ENCODE measurements around the gene EDEM2.
"Not testable (repeated sequence)": the region's sequence is repeated elsewhere in the genome, so short reads cannot be mapped to it uniquely, and the experiment has no call there.

The EDEM2 gene, protein sequence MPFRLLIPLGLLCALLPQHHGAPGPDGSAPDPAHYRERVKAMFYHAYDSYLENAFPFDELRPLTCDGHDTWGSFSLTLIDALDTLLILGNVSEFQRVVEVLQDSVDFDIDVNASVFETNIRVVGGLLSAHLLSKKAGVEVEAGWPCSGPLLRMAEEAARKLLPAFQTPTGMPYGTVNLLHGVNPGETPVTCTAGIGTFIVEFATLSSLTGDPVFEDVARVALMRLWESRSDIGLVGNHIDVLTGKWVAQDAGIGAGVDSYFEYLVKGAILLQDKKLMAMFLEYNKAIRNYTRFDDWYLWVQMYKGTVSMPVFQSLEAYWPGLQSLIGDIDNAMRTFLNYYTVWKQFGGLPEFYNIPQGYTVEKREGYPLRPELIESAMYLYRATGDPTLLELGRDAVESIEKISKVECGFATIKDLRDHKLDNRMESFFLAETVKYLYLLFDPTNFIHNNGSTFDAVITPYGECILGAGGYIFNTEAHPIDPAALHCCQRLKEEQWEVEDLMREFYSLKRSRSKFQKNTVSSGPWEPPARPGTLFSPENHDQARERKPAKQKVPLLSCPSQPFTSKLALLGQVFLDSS
- total RNA-seq, result 24.8 to 32.7 (median 30.4) reads per million in 4 donors

GRCh38 chr20:35146920-35147574 lies at the start of gene EDEM2:
TSS of gene EDEM2 (minus strand) at chr20:35147336. CDS start at chr20:35147258, 78 bp downstream.
- peak; percentile 89 to 95 (median 91) for DNase-seq

- DNase-seq, result no peak
Observed at GRCh38 chr20:35196313-35196712, 49.2 kb upstream of the EDEM2 start.

- not testable (repeated sequence) for DNase-seq
Observed at GRCh38 chr20:35193031-35193791, 46.1 kb upstream of the EDEM2 start.

- no peak for DNase-seq
Observed at GRCh38 chr20:35192118-35192872, 45.2 kb upstream of the EDEM2 start.

DNA sequence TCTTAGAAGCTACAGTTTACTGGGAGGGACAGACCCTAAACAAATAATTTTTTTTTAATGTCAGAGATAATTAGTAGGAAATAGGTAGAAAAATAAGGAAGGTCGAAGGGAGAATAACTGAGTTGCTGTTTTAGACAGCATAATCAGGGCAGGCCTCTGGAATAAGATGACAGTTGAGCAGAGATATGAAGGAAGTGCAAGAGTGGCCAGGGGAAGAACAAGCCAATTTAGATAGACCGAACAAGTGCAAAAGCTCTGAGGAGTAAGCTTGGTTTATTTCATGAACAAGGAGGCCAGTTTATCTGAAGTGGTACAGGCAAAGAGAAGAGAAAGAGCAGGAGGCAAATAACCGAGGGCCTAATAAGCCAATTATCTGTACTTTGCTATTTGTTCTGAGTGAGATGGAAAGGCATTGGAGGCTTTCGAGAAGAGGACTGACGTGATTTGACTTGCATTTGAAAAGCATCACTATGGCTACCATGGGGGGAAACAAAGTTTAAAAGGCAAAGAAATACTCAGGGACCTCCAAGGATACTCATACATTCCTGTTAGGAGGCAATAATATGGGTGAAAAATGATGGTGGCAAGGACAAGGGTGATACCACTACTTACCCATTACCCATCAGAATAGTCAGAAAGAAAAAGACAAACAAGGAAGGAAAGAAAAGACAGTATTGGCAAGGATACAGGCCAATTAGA lies 44.4 kb upstream of the EDEM2 start:
- DNase-seq, result no peak

DNA sequence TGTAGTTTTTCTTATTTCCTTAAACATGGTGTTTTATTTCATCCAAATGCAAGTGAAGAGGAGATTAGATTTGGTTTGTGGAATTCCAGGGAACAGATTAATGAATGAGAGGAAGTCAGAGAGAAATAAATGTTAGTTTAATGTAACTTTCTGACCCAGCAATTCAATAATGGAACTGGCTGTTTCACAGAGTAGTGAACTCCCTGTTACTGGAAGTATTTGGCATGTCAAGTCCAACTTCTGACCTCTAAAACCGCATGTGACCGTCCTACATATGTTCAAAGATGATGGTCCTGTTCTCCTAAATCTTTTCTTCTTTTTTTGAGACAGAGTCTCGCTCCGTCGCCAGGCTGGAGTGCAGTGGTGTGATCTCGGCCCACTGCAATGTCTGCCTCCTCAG lies 43.4 kb upstream of the EDEM2 start:
- no peak for DNase-seq

DNA sequence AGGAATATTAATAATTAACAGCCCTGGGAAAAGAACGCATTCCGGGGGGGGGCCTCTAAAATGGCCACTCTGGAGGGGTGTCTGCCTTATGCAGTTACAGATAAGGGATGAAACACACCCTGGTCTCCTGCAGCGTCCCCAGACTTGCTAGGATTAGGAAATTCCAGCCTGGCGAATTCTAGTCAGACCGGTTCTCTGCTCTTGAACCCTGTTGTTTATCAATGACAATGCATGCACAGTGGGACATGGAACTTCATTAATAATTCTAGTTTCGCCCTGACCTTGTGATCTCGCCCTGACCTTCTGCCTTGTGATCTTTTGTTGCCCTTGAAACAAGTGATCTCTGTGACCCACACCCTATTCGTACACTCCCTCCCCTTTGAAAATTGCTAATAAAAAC lies 42.1 kb upstream of the EDEM2 start:
- DNase-seq, result not testable (repeated sequence)

GRCh38 chr20:35187584-35188190 lies 40.6 kb upstream of the EDEM2 start:
- no peak for DNase-seq

DNA sequence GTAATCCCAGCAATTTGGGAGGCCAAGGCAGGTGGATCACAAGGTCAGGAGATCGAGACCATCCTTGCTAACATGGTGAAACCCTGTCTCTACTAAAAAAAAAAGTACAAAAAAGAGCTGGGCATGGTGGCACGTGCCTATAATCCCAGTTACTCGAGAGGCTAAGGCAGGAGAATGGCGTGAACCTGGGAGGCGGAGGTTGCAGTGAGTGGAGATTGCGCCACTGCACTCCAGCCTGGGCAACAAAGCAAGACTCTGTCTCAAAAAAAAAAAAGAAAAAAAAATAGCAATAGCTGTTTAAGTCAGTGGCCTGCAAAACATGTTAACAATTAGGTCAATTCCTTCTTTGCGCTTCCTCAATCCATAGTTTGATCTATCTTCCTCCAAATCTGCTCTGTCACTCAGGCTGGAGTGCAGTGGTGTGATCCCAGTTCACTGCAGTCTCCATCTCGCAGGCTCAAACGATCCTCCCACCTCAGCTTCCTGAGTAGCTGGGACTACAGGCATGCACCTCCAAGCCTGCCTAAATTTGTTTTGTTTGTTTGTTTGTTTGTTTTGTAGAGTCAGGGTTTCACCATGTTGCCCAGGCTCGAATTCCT lies 39.7 kb upstream of the EDEM2 start:
- not testable (repeated sequence) for DNase-seq

DNA sequence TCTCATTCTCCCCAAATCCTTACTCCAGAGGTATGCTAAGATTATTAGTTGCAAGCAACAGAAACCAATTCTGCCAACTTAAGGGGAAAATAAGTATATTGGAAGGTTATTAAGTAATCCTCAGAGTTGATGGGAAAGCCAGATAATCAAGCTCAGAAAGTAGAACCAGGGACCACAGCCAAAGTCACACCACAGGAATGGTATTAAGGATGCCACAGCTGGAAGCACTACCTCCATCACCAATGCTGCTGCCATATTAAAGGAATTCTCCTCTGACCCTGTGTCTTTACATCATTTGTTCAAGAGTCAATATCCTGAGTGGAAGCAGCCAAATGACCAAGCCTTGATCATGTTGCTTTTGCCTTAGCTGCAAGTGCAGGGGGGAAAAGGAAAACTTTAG lies 34.6 kb upstream of the EDEM2 start:
- DNase-seq, result no peak

DNA sequence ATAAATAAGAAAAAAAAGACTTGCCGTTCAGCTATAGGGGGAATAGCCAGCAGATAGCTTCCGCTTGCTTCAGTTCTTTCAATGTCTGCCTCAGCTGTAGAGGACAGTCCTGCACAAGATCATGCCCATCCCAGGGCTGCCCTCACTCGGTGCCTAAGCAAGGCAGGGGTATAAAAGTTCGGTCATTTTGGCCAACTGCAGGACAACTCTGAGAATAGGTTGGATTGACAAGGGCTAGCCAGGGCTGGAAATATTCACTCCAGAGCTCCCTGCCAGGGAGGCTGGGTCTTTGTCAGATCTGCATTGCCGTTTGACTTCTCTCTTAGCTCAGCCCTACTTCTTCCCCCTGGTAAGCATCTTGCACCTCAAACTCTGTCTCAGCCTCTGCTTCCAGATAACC lies 33.1 kb upstream of the EDEM2 start:
- no peak for DNase-seq

- DNase-seq, result no peak
Observed at GRCh38 chr20:35179292-35180212, 32.4 kb upstream of the EDEM2 start.

GRCh38 chr20:35176132-35176531 lies 29.0 kb upstream of the EDEM2 start:
- no peak for DNase-seq

DNA sequence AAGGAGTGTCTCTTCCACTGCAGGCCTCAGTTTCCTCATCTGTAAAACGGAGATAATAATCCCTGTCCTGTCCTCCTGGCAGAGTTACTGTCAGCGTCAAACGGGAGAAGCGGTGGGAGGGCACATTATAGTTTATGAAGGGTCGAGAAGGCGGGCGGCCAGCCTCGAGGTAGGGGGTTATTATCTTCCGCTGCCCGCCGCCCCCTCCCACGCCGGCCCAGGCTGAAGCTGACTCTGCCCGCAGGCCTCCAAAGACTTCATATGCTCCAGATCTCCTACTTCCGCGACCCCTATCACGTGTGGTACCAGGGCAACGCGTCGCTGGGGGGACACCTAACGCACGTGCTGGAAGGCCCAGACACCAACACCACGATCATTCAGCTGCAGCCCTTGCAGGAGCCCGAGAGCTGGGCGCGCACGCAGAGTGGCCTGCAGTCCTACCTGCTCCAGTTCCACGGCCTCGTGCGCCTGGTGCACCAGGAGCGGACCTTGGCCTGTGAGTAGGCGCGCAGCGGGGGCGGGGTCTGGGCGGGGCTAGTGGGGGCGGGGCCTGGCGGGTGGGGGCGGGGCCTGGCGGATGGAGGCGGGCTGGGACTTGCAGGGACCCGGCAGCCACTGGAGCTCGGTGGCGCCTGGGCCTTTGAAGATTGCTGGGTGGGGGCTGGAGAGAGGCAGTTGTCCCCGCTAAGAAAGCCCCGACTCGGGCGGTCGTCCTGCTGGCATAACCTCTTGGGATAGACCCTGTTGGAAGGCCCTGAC lies 27.5 kb upstream of the EDEM2 start:
- DNase-seq, result no peak

DNA sequence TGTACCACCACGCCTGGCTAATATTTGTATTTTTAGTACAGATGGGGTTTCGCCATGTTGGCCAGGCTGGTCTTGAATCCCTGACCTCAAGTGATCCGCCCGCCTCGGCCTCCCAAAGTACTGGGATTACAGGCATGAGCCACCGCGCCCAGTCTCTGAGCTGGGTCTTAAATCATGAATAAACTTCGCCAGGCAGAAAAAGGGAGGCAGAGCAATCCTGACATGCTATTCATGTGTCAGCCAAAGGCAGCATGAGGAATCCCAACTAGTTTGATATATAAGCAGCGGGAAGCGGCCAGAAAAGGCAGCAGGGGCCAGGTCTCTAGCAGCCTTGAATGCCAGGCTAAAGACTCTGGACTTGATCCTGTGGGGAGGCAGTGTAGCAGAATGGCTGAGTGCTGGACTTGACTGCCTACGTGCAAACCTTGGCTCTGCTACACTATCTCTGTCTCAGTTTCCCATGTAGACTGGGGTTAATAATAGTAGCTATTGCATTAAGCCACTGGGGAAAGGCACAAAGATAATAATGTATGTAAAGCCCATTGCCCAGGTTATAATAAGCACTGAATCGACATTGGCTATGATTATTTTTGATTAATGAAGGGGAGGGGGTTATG lies 26.5 kb upstream of the EDEM2 start:
- no peak for DNase-seq

GRCh38 chr20:35172434-35172806 lies 25.3 kb upstream of the EDEM2 start:
- DNase-seq, result no peak

- DNase-seq, result no peak
Observed at GRCh38 chr20:35171753-35172433, 24.8 kb upstream of the EDEM2 start, which contains the start of gene PROCR. TSS of gene PROCR (plus strand) at chr20:35172072. CDS start at chr20:35172155, 83 bp downstream.

DNA sequence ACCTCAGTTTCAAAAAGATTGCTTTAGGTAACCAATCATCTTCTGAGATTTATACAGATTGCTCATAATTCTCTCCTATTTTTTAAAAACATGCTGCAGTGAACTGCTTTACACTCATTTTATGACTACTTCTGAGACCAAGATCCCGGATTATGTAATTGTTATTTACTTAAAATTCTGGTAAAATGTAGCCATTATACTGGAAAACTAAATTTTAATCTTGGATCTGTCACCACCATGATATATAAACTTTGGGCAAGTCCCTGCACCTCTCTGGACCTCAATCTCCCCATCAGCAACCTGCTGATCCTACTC lies 24.3 kb upstream of the EDEM2 start:
- DNase-seq, result no peak
